Left cardiac atrium (tissue), 4 donors: Measurements from ENCODE around the gene LTBR. TPM values are rescaled to one million over a fixed set of nuclear protein-coding genes. Genes with fewer than 3 reads are reported as not detected.
"Not testable (repeated sequence)": the region's sequence is repeated elsewhere in the genome, so short reads cannot be mapped to it uniquely, and the experiment has no call there.

Experiments used
- ATAC-seq, 2 donors: fragments of 200-7000 bp; cut with Tn5 transposase; one replicate each; pipeline ENCODE4 v1.9.1; 2020; ENCODE audit warnings: mild to moderate bottlenecking in 2 of 2, moderate library complexity in 2 of 2
- DNase-seq: peaks from one replicate; pipeline ENCODE4 v3.0.0-alpha.2; 2020
- intact Hi-C, 2 donors: fragments of 100-400 bp; cut with DNase I; formaldehyde crosslinking; loops; one replicate each; pipeline versions ENCODE4 v1.14.1 to v1.15.1; 2022 to 2023
- total RNA-seq, 2 donors: library from RNA; stranded (reverse); fragmentation: NEBNext Ultra II Directional; extraction: Animal tissue kit (Norgen Biotek cat#: 25700); gene quantifications; one replicate each; pipeline ENCODE4 v1.2.1, GENCODE V29; 2021
- donor health status: DM: no; HTN: yes; CAD: no.
- donor health status: DM: no; HTN: yes; CAD: no; lungs with severe emphysema.
- donor health status: DM: yes; HTN: yes; CAD: no.
- donor health status: Dilated cardiomyopathy.

The LTBR gene
- total RNA-seq, 2 donors from 2014 or later: 40.4 to 66.6 TPM

GRCh38 chr12:6399884-6400644 lies 16.1 kb downstream of the LTBR start:
- intact Hi-C loops: no loop called here
- no peak for ATAC-seq
- no peak for DNase-seq

- ATAC-seq (no peak), DNase-seq (no peak)
- intact Hi-C loops: no loop called here
Observed at GRCh38 chr12:6404390-6404789, 20.4 kb downstream of the LTBR start.

GRCh38 chr12:6405963-6406362 lies 22.0 kb downstream of the LTBR start:
- no peak for DNase-seq
- intact Hi-C loops: no loop called here
- ATAC-seq: no peak

- intact Hi-C loops: no loop called here
- no peak for DNase-seq
- no peak for ATAC-seq
Observed at GRCh38 chr12:6407236-6407954, 23.4 kb downstream of the LTBR start.

- intact Hi-C loops: no loop called here
- DNase-seq: no peak
- ATAC-seq: peak in 1 of 2 donors; percentile 81
Observed at GRCh38 chr12:6416596-6416995, 32.6 kb downstream of the LTBR start.

GRCh38 chr12:6418796-6419195 lies 34.8 kb downstream of the LTBR start:
- ATAC-seq: no peak
- no peak for DNase-seq
- intact Hi-C loops: no loop called here

GRCh38 chr12:6420364-6420763 lies 36.4 kb downstream of the LTBR start:
- intact Hi-C loops: loop anchor here in 1 of 2 donors (5.0 kb wide), 1 partner anchor 42 kb away; no protein-coding TSS in a partner anchor
- DNase-seq (no peak), ATAC-seq (no peak)

- intact Hi-C loops: loop anchor here (2.0 to 5.0 kb wide), 2 partner anchors 39 to 41 kb away; no protein-coding TSS in a partner anchor
- DNase-seq (peak; percentile 90), ATAC-seq (peak; percentile 97 to 98)
Observed at GRCh38 chr12:6423267-6424007, 39.5 kb downstream of the LTBR start.

GRCh38 chr12:6424008-6424347 lies 40.0 kb downstream of the LTBR start:
- DNase-seq (no peak), ATAC-seq (peak; percentile 29 to 48)
- intact Hi-C loops: loop anchor here (2.0 to 5.0 kb wide), 2 partner anchors 38 to 41 kb away; no protein-coding TSS in a partner anchor

GRCh38 chr12:6424866-6425265 lies 40.9 kb downstream of the LTBR start:
- no peak for ATAC-seq
- intact Hi-C loops: loop anchor here (2.0 to 5.0 kb wide), 2 partner anchors 37 to 40 kb away; no protein-coding TSS in a partner anchor
- DNase-seq: no peak

GRCh38 chr12:6425590-6426531 lies 41.9 kb downstream of the LTBR start:
- no peak for ATAC-seq
- no peak for DNase-seq
- intact Hi-C loops: loop anchor here in 1 of 2 donors (2.0 kb wide), 1 partner anchor 39 kb away; no protein-coding TSS in a partner anchor

- no peak for ATAC-seq
- intact Hi-C loops: no loop called here
- DNase-seq: no peak
Observed at GRCh38 chr12:6426882-6427671, 43.1 kb downstream of the LTBR start.

GRCh38 chr12:6427796-6428195 lies 43.8 kb downstream of the LTBR start:
- intact Hi-C loops, DNase-seq, ATAC-seq: not testable (repeated sequence)

GRCh38 chr12:6428326-6428725 lies 44.4 kb downstream of the LTBR start:
- DNase-seq: no peak
- intact Hi-C loops: no loop called here

GRCh38 chr12:6430124-6430989 lies 46.4 kb downstream of the LTBR start:
- ATAC-seq: peak; percentile 90 to 96
- intact Hi-C loops: no loop called here

More at GRCh38 chr12:6428326-6428725, 44.4 kb downstream of the LTBR start:
- ATAC-seq: no peak

GRCh38 chr12:6432991-6433390 lies 49.0 kb downstream of the LTBR start:
- no peak for ATAC-seq
- intact Hi-C loops: no loop called here
- no peak for DNase-seq

More at GRCh38 chr12:6430124-6430989, 46.4 kb downstream of the LTBR start:
- peak; percentile 96 for DNase-seq
